RCC 7860 (cell line): ENCODE data around the gene SRMS.

Source experiments
- DNase-seq: peaks from one replicate; pipeline ENCODE4 v3.0.0-alpha.2; 2015; ENCODE audit warnings: low spot score
- FAIRE-seq: peaks from 2 replicates; lab custom pipeline; 2012; peaks lifted over from hg19 to GRCh38; lab: Jason Lieb, UNC

SRMS gene

GRCh38 chr20:63539441-63540370 lies 7.8 kb downstream of the SRMS start:
- FAIRE-seq (no peak), DNase-seq (no peak)

GRCh38 chr20:63539092-63539430 lies 8.5 kb downstream of the SRMS start:
- no peak for FAIRE-seq

GRCh38 chr20:63538204-63539091 lies 9.1 kb downstream of the SRMS start:
- DNase-seq (peak; percentile 25), FAIRE-seq (no peak)

More at GRCh38 chr20:63539092-63539430, 8.5 kb downstream of the SRMS start:
- DNase-seq: no peak

GRCh38 chr20:63537525-63538203 lies 9.9 kb downstream of the SRMS start:
- FAIRE-seq (peak; percentile 44), DNase-seq (peak; percentile 89)

GRCh38 chr20:63536997-63537524 lies 10.5 kb downstream of the SRMS start, which contains the start of gene PTK6:
Gene PTK6 (minus strand): TSS chr20:63537376. CDS start chr20:63537314, 62 bp downstream.
- no peak for DNase-seq
- FAIRE-seq: no peak

- DNase-seq (peak; percentile 58), FAIRE-seq (no peak)
Observed at GRCh38 chr20:63536241-63536977, 11.1 kb downstream of the SRMS start.

- no peak for FAIRE-seq
- no peak for DNase-seq
Observed at GRCh38 chr20:63534831-63535651, 12.5 kb downstream of the SRMS start.

- DNase-seq (no peak), FAIRE-seq (no peak)
Observed at GRCh38 chr20:63534427-63534830, 13.1 kb downstream of the SRMS start.

GRCh38 chr20:63533871-63534393 lies 13.6 kb downstream of the SRMS start:
- DNase-seq: no peak
- no peak for FAIRE-seq

GRCh38 chr20:63533388-63533787 lies 14.2 kb downstream of the SRMS start:
- DNase-seq: no peak
- no peak for FAIRE-seq

- DNase-seq: no peak
- no peak for FAIRE-seq
Observed at GRCh38 chr20:63532449-63532971, 15.0 kb downstream of the SRMS start.

- DNase-seq (no peak), FAIRE-seq (no peak)
Observed at GRCh38 chr20:63531686-63532448, 15.7 kb downstream of the SRMS start.

- no peak for FAIRE-seq
- no peak for DNase-seq
Observed at GRCh38 chr20:63530788-63531160, 16.8 kb downstream of the SRMS start.

- FAIRE-seq: no peak
- DNase-seq: no peak
Observed at GRCh38 chr20:63529861-63530787, 17.4 kb downstream of the SRMS start.

- no peak for DNase-seq
Observed at GRCh38 chr20:63529180-63529860, 18.2 kb downstream of the SRMS start.

GRCh38 chr20:63527184-63527583 lies 20.4 kb downstream of the SRMS start:
- FAIRE-seq: no peak
- DNase-seq: no peak

More at GRCh38 chr20:63529180-63529860, 18.2 kb downstream of the SRMS start:
- FAIRE-seq: no peak
